B cell (primary cell): ENCODE measurements around the gene SLC39A11. TPM values are rescaled to one million over a fixed set of nuclear protein-coding genes. Genes with fewer than 3 reads are reported as not detected.

Experiments
- ATAC-seq: fragments of 200-7000 bp; cut with Tn5 transposase; one replicate; pipeline ENCODE4 v1.10.0; 2021; ENCODE audit warnings: low read depth, mild to moderate bottlenecking, moderate number of reproducible peaks, moderate library complexity
- CTCF ChIA-PET: fragments of 350-600 bp; sonication (Branson Sonifier 250); formaldehyde crosslinking; loops from one replicate; lab custom pipeline; 2021; ENCODE audit warnings: antibody characterized with exemption, inconsistent platforms; lab: Charles Lee
- POLR2A ChIA-PET: fragments of 350-600 bp; sonication (Branson Sonifier 250); formaldehyde crosslinking; loops from one replicate; lab custom pipeline; 2021; ENCODE audit warnings: antibody characterized with exemption; lab: Charles Lee
- DNase-seq: peaks from one replicate; pipeline ENCODE4 v3.0.0; 2013
- H2AFZ ChIP-seq: 2 replicates; pipeline ENCODE4 v1.6.1; 2012; ENCODE audit warnings: mild to moderate bottlenecking, low read depth, low read length; ENCODE audit not compliant: insufficient read depth, poor library complexity, severe bottlenecking
- H3K27ac ChIP-seq, 2 donors: 1 replicate in 1 of 2; 2 replicates in 1 of 2; pipeline ENCODE4 v1.5.1; 2012 to 2013; ENCODE audit warnings: low read length in 2 of 2, mild to moderate bottlenecking in 2 of 2, moderate library complexity in 1 of 2
- H3K27me3 ChIP-seq, 4 experiments: fragments of 200-600 bp in 1 of 4; sonication (generic) in 1 of 4; replicated peaks in 1 of 4; 1 replicate in 2 of 4; 2 replicates in 2 of 4; pipeline versions ENCODE4 v1.6.1 to v1.7.0; 2013 to 2016; ENCODE audit warnings: low read length in 3 of 4, mild to moderate bottlenecking in 2 of 4, mixed read lengths in 1 of 4, moderate library complexity in 1 of 4; ENCODE audit not compliant: insufficient read depth in 4 of 4, control insufficient read depth in 3 of 4; ENCODE audit errors: control extremely low read depth in 1 of 4
- H3K36me3 ChIP-seq, 2 experiments: replicated peaks in 1 of 2; 1 replicate in 1 of 2; 2 replicates in 1 of 2; pipeline versions ENCODE4 v1.6.1 to v1.7.1; 2013; ENCODE audit warnings: low read length in 1 of 2; ENCODE audit not compliant: insufficient read depth in 2 of 2, control insufficient read depth in 1 of 2; ENCODE audit errors: control extremely low read depth in 1 of 2, extremely low read depth in 1 of 2
- H3K4me1 ChIP-seq, 2 donors: fragments of 200-600 bp in 1 of 2; sonication (generic) in 1 of 2; 1 replicate in 1 of 2; 2 replicates in 1 of 2; pipeline versions ENCODE4 v1.5.1 to v1.6.1; 2013 to 2017; ENCODE audit warnings: low read length in 2 of 2; ENCODE audit not compliant: control insufficient read depth in 2 of 2, insufficient read depth in 2 of 2
- H3K4me2 ChIP-seq: replicated peaks from 2 replicates; pipeline ENCODE3; 2012; ENCODE audit warnings: mild to moderate bottlenecking, low read depth, low read length; ENCODE audit not compliant: poor library complexity, severe bottlenecking
- H3K4me3 ChIP-seq, 5 experiments: fragments of 200-600 bp in 1 of 5; sonication (generic) in 1 of 5; 1 replicate in 3 of 5; 2 replicates in 2 of 5; pipeline versions ENCODE4 v1.5.1 to v1.7.0; 2011 to 2016; ENCODE audit warnings: low read length in 4 of 5, mild to moderate bottlenecking in 4 of 5, low read depth in 2 of 5, control low read depth in 1 of 5, moderate library complexity in 1 of 5; ENCODE audit not compliant: insufficient read depth in 1 of 5; ENCODE audit errors: control extremely low read depth in 1 of 5, extremely low read depth in 1 of 5
- H3K79me2 ChIP-seq: fragments of 200-600 bp; sonication (generic); one replicate; pipeline ENCODE4 v1.6.0; 2016; ENCODE audit warnings: low read length; ENCODE audit not compliant: control insufficient read depth, insufficient read depth
- H3K9ac ChIP-seq: fragments of 200-600 bp; sonication (generic); 2 replicates; pipeline ENCODE4 v1.6.1; 2017; ENCODE audit warnings: mild to moderate bottlenecking, low read length, moderate library complexity
- H3K9me3 ChIP-seq, 3 donors: one replicate each; pipeline versions ENCODE4 v1.6.1 to v1.7.1; 2013; ENCODE audit warnings: low read length in 2 of 3; ENCODE audit not compliant: control insufficient read depth in 2 of 3, insufficient read depth in 1 of 3; ENCODE audit errors: control extremely low read depth in 1 of 3
- H4K20me1 ChIP-seq: 2 replicates; pipeline ENCODE4 v1.6.0; 2012; ENCODE audit warnings: mild to moderate bottlenecking, low read length; ENCODE audit not compliant: insufficient read depth, control insufficient read depth, poor library complexity, severe bottlenecking
- H3K27ac Mint-ChIP-seq: one replicate; pipeline ENCODE4 v1.8.0; 2021; ENCODE audit warnings: mixed read lengths
- H3K27me3 Mint-ChIP-seq: one replicate; pipeline ENCODE4 v1.8.0; 2021; ENCODE audit warnings: mixed read lengths
- H3K4me1 Mint-ChIP-seq: one replicate; pipeline ENCODE4 v1.8.0; 2021; ENCODE audit warnings: mixed read lengths
- H3K4me3 Mint-ChIP-seq: one replicate; pipeline ENCODE4 v1.8.0; 2021; ENCODE audit warnings: mixed read lengths
- H3K9me3 Mint-ChIP-seq: one replicate; pipeline ENCODE4 v1.8.0; 2022; ENCODE audit warnings: mixed read lengths; ENCODE audit not compliant: insufficient read depth
- CTCF ChIP-seq: fragments of 200-600 bp; IDR thresholded peaks from one replicate; pipeline ENCODE4 v1.8.0; 2022; ENCODE audit warnings: antibody characterized with exemption, mild to moderate bottlenecking
- EZH2 ChIP-seq: IDR thresholded peaks from 2 replicates; pipeline ENCODE4 v1.6.1; 2012; ENCODE audit warnings: borderline replicate concordance, low read depth, mild to moderate bottlenecking, moderate library complexity, low read length; ENCODE audit not compliant: insufficient read depth, poor library complexity, severe bottlenecking
- WGBS: methylation state at CpG from one replicate; pipeline ENCODE4 v1.1.5; 2013; ENCODE audit warnings: missing lambda C conversion rate; ENCODE audit not compliant: insufficient coverage; 5-methylcytosine and 5-hydroxymethylcytosine counted together
- intact Hi-C: fragments of 100-400 bp; cut with micrococcal nuclease; formaldehyde crosslinking; loops from one replicate; pipeline ENCODE4 v1.10.0; 2022
- polyA plus RNA-seq: library from polyadenylated mRNA; depleted of rRNA; stranded (reverse); fragments of >200 nt; gene quantifications from 2 replicates; pipeline ENCODE4 v1.2.3, GENCODE V29; 2012
- total RNA-seq, 2 donors: library from RNA; stranded (reverse); fragments of 120-200 nt in 1 of 2; gene quantifications; 1 replicate in 1 of 2; 2 replicates in 1 of 2; pipeline versions ENCODE4 v1.2.3 to v1.2.4, GENCODE V29; 2013 to 2022

The SLC39A11 gene
- total and polyA plus RNA-seq, 2 donors (not counting 1 experiment from before 2014, with no cell fraction given), result 6.9 to 39.6 TPM

GRCh38 chr17:72766761-72767356 lies 325.6 kb downstream of the SLC39A11 start:
- POLR2A ChIA-PET, result no interaction called here

More at GRCh38 chr17:72766761-72767356, 325.6 kb downstream of the SLC39A11 start:
- 100% methylated on average over 2 of the region's 4 CpGs for WGBS
- Histone ChIP-seq H3K79me2 (no peaks in the 10 kb centered on the region), H3K27me3 (no peaks in the 10 kb centered on the region), H3K4me2 (no peak overlapping the region), H3K9me3 (peaks cover 0 to 11% (median 0%) of the 10 kb centered on the region in 3 donors), H3K36me3 (peaks cover 0 to under 1% of the 10 kb centered on the region in 2 experiments), H3K4me3 (no peak overlapping the region), H3K4me1 (no peaks in the 10 kb centered on the region), H2AFZ (no peak overlapping the region), H3K9ac (no peak overlapping the region), H4K20me1 (no peaks in the 10 kb centered on the region), H3K27ac (no peak overlapping the region)
- no peak for TF ChIP-seq EZH2
- TF ChIP-seq CTCF, result no peak
- ATAC-seq (no peak), DNase-seq (no peak)
- intact Hi-C loops, result no loop called here
- Mint-ChIP-seq H3K27ac (no peak overlapping the region), H3K4me1 (no peaks in the 10 kb centered on the region), H3K27me3 (no peaks in the 10 kb centered on the region), H3K9me3 (peaks cover 3% of the 10 kb centered on the region), H3K4me3 (no peak overlapping the region)
- CTCF ChIA-PET, result no interaction called here
